ENCODE measurements around the gene MMS19.

DNA sequence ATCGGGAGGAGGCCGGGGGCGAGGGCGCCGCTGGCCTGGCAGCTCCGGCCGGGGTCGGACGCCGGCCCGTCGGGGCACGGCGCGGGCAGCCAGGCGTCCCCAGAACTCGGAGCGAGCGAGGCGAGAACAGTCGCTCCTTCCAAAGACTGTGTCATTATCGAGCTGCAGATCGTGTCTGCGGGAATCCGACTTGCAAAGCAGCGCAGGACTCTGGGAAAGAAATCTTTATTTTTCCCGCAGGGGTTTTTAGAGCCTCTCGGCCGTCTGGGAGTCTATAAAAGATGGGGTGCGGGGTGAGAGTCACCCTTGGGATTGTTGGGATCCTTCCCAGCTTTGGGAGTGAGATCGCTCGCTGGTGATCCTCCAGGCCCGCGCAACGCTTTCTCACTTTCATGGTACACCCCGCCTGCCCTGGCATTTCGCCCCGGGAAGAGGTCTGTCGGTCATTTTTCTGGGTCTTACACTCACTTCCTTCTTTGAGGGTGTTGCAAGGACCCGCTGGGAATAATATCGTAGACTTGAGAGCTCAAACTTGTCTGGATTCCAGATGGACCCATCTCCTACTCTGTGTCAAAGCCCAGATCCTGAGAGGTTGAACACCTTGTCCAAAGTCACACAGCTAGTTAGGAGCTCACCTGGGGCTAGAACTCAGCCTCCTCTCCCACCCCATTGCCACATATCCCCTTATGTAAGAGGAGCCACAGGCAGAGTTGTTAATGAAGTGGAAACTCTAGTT, 1.5 kb upstream of the MMS19 start:
- TF ChIP-seq, protein P1, sequence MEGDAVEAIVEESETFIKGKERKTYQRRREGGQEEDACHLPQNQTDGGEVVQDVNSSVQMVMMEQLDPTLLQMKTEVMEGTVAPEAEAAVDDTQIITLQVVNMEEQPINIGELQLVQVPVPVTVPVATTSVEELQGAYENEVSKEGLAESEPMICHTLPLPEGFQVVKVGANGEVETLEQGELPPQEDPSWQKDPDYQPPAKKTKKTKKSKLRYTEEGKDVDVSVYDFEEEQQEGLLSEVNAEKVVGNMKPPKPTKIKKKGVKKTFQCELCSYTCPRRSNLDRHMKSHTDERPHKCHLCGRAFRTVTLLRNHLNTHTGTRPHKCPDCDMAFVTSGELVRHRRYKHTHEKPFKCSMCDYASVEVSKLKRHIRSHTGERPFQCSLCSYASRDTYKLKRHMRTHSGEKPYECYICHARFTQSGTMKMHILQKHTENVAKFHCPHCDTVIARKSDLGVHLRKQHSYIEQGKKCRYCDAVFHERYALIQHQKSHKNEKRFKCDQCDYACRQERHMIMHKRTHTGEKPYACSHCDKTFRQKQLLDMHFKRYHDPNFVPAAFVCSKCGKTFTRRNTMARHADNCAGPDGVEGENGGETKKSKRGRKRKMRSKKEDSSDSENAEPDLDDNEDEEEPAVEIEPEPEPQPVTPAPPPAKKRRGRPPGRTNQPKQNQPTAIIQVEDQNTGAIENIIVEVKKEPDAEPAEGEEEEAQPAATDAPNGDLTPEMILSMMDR (IDR thresholded peaks at IDR 0.05): peak in 2 of 12 donors; percentile 2 to 4
- TF ChIP-seq POLR2A (IDR thresholded peaks at IDR 0.05): no peak

Data from heart left ventricle (tissue), 13 donors.